Measurements from ENCODE around the gene SLC2A4RG. TPM values are rescaled to one million over a fixed set of nuclear protein-coding genes. Genes with fewer than 3 reads are reported as not detected.

SLC2A4RG gene
- total RNA-seq, 4 donors from 2014 or later = 26.3 to 50.2 (median 47.7) TPM

DNA sequence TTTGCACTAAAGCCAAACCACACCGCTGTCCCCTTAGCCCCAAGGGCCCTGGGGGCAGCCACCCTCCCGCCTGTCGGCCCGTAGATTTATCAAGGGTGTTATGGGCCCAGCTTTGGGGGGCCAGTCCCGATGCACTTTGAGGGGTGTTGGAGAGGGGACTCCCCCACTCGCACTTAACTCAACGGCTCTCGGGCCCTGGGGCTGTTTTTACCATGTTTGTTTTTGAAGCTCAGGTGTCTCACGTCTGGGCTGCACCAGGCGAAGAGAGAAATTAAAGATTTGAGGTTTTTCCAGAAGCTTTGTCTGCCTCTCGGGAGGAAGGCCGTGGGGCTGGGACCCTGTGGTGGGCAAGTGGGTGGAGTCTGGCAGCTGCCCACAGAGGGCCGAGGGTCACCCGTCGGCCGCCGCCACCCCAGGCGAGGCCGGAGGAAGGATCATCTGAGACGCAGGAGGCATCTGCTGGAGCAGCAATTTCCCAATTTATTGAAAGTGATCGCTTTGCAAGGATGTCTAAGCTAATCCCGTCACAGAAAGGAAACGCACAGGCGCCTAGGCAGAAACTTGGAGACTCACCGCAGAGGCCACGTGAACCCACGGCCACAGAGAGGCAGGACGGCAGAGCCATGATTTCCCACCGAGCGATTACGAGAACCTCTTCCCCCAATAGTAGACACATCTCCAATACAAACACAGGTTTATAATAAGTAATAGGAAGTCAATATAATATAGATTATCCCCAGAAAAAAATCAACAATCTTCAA lies 3.8 kb downstream of the SLC2A4RG start:
- Histone ChIP-seq H3K27me3 (no peaks in the 10 kb centered on the region), H3K36me3 (no peaks in the 10 kb centered on the region), H3K27ac (no peak overlapping the region), H3K4me1 (peaks cover 18 to 26% (median 23%) of the 10 kb centered on the region in 4 donors), H3K4me3 (no peak overlapping the region), H3K9me3 (no peaks in the 10 kb centered on the region)
- intact Hi-C loops (cut with DNase I; ENCODE audit: low total_unique reads) (no loop called here), in situ Hi-C loops (cut with MboI; ENCODE audit: low pct_ligation_motif_present in 1 of 4, low pct_unique_long_range_greater_than_20kb in 1 of 4, low sequenced_read_pairs in 3 of 4) (no loop called here)
- no peak for TF ChIP-seq POLR2AphosphoS5 (IDR thresholded peaks at IDR 0.05)
- TF ChIP-seq EP300 (IDR thresholded peaks at IDR 0.05; ENCODE audit: low read depth) = no peak
- TF ChIP-seq, protein P1, sequence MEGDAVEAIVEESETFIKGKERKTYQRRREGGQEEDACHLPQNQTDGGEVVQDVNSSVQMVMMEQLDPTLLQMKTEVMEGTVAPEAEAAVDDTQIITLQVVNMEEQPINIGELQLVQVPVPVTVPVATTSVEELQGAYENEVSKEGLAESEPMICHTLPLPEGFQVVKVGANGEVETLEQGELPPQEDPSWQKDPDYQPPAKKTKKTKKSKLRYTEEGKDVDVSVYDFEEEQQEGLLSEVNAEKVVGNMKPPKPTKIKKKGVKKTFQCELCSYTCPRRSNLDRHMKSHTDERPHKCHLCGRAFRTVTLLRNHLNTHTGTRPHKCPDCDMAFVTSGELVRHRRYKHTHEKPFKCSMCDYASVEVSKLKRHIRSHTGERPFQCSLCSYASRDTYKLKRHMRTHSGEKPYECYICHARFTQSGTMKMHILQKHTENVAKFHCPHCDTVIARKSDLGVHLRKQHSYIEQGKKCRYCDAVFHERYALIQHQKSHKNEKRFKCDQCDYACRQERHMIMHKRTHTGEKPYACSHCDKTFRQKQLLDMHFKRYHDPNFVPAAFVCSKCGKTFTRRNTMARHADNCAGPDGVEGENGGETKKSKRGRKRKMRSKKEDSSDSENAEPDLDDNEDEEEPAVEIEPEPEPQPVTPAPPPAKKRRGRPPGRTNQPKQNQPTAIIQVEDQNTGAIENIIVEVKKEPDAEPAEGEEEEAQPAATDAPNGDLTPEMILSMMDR (IDR thresholded peaks at IDR 0.05) = no peak
- TF ChIP-seq POLR2A (IDR thresholded peaks at IDR 0.05) = no peak
- WGBS, 2 donors (ENCODE audit: low coverage in 1 of 2) = 90 to 92% methylated on average over 5 to 31 of the region's 31 CpGs
- DNase-seq = no peak

GRCh38 chr20:63744158-63744557 lies 4.6 kb downstream of the SLC2A4RG start:
- DNase-seq = no peak
- no peak for TF ChIP-seq EP300 (IDR thresholded peaks at IDR 0.05; ENCODE audit: low read depth)
- TF ChIP-seq, protein P1 (IDR thresholded peaks at IDR 0.05) = no peak
- no peak for TF ChIP-seq POLR2AphosphoS5 (IDR thresholded peaks at IDR 0.05)
- TF ChIP-seq POLR2A (IDR thresholded peaks at IDR 0.05) = no peak
- Histone ChIP-seq H3K27ac (no peak overlapping the region), H3K4me3 (no peak overlapping the region), H3K27me3 (no peaks in the 10 kb centered on the region), H3K4me1 (peaks cover 11 to 19% (median 15%) of the 10 kb centered on the region in 4 donors), H3K36me3 (no peaks in the 10 kb centered on the region), H3K9me3 (no peaks in the 10 kb centered on the region)
- WGBS, 2 donors (ENCODE audit: low coverage in 1 of 2) = 64 to 68% methylated on average over 4 of the region's 4 CpGs
- in situ Hi-C loops (cut with MboI; ENCODE audit: low pct_ligation_motif_present in 1 of 4, low pct_unique_long_range_greater_than_20kb in 1 of 4, low sequenced_read_pairs in 3 of 4) (no loop called here), intact Hi-C loops (cut with DNase I; ENCODE audit: low total_unique reads) (no loop called here)

DNA sequence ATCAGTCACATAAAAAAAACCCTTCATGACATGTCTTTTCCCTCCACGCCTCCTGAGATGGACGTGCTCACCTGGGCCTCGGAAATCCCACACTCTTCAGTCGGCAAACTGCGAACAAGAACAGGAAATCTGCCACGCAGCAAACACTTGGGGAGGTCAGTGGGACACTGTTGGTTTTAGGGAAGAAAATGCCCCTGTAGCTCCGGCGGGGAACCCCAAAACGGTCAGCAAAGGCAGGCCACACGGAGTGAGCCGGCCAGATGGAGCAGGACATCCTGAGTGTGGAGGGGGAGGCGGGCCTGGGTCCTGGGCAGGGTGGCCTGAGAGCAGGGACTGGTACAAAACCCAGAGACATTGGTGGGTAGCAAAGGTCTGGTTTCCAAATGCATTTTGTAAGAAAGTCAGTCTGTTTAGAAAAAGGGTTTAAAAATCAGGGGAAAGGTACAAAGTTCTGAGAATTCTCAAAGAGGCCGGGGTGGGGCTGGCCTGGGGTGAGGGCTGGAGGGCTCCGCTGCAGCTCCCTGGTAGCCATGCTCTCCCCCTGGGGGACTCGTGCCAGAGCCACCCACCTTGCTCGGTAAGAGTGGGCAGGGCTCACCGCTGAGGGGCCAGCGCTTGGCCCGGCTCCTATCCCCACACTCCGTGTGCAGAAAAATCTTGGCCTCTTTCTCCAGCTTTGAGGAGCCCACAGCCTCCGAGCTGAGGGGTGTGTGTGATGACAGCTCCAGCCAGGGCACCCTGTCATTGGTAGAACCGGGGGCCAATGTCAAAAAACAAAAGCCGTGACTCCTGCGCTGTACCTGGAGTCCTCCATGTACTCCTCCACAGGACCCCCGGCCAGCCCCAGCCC lies 5.2 kb downstream of the SLC2A4RG start:
- Histone ChIP-seq H3K4me1 (peaks cover 10 to 17% (median 14%) of the 10 kb centered on the region in 4 donors), H3K27me3 (no peaks in the 10 kb centered on the region), H3K27ac (no peak overlapping the region), H3K36me3 (no peaks in the 10 kb centered on the region), H3K4me3 (no peak overlapping the region), H3K9me3 (no peaks in the 10 kb centered on the region)
- WGBS, 2 donors (ENCODE audit: low coverage in 1 of 2) = 71 to 74% methylated on average over 8 to 25 of the region's 25 CpGs
- in situ Hi-C loops (cut with MboI; ENCODE audit: low pct_ligation_motif_present in 1 of 4, low pct_unique_long_range_greater_than_20kb in 1 of 4, low sequenced_read_pairs in 3 of 4) (no loop called here), intact Hi-C loops (cut with DNase I; ENCODE audit: low total_unique reads) (no loop called here)
- TF ChIP-seq POLR2A (IDR thresholded peaks at IDR 0.05) (no peak), POLR2AphosphoS5 (IDR thresholded peaks at IDR 0.05) (no peak), EP300 (IDR thresholded peaks at IDR 0.05; ENCODE audit: low read depth) (no peak)
- DNase-seq = no peak

- H3K4me1 ChIP-seq = peaks cover 10 to 16% (median 13%) of the 10 kb centered on the region in 4 donors
- 83% methylated on average over 15 of the region's 15 CpGs; no CpG with 5 or more reads in 1 of the 2 donors for WGBS, 2 donors (ENCODE audit: low coverage in 1 of 2)
- TF ChIP-seq, protein P1 (IDR thresholded peaks at IDR 0.05) = no peak
- TF ChIP-seq EP300 (IDR thresholded peaks at IDR 0.05; ENCODE audit: low read depth) (no peak), POLR2AphosphoS5 (IDR thresholded peaks at IDR 0.05) (no peak), POLR2A (IDR thresholded peaks at IDR 0.05) (no peak)
- H3K27me3 ChIP-seq = no peaks in the 10 kb centered on the region
- H3K36me3 ChIP-seq = no peaks in the 10 kb centered on the region
- no peaks in the 10 kb centered on the region for H3K9me3 ChIP-seq
- no peak overlapping the region for H3K4me3 ChIP-seq
- no peak overlapping the region for H3K27ac ChIP-seq
- intact Hi-C loops (cut with DNase I; ENCODE audit: low total_unique reads) = no loop called here
- DNase-seq = no peak
- in situ Hi-C loops (cut with MboI; ENCODE audit: low pct_ligation_motif_present in 1 of 4, low pct_unique_long_range_greater_than_20kb in 1 of 4, low sequenced_read_pairs in 3 of 4) = no loop called here
These were observed 5.8 kb downstream of the SLC2A4RG start for GRCh38 chr20:63745424-63745805.
